IPS DF 19.7 (cell line): ENCODE measurements around the gene HMCN1.

Experiments
- DNase-seq: peaks from one replicate; pipeline ENCODE4 v3.0.0-alpha.2; 2013; ENCODE audit warnings: low read depth, low spot score

HMCN1 gene

DNA sequence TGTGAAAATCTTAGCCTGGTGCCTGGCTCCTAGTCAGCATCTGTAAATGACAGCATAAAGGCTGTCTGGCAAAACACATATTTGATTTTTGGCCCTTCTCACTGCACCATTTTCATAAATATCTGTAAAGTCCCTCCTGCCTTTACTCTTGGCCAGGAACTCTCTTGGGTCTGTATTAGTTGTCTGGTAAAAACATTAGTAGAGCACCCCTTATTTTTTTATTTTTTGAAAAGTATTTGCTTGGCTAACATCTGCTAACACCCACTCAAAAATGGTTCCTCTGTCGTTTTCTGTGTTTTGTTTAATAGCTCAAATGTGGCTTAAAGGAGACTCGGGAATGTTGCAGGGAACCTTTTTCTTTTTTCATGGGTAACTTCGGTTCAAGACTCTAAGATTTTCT is 293.4 kb downstream of the HMCN1 start:
- DNase-seq, result no peak

DNA sequence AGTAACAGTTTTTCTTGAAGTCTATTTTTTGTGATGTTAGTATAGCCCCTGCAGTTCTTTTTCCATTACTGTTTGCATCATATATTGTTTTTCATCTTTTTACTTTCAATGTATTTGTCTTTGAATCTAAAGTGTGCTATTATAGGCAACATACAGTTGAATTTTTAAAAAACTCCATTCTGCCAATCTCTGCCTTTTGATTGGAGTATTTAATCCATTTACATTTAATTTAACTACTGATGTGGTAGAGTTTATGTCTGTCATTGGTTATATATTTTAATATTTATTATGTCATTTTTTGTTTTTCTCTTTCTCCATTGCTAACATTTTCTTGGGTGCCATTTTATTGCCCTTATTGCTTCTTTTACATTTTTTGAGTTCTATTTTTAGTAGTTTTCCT is 296.3 kb downstream of the HMCN1 start:
- DNase-seq, result no peak

DNA sequence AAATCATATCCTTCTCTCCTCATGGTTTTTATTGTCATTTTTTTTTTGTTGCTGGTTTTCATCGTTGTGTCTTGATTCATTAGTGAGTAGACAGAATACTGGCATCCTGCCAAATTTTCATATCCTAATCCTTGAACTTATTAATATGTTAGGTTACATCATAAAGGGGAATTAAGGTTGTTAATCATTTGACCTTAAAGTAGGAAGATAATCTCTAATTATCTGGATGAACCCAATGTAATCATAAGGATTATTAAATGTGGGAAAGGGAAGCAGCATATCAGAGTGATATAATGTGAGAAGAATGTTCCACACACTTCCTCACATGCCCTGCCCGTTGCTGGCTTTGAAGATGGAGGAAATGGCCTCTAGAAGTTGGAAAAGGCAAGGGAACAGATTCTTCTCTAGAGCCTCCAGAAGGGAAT is 299.7 kb downstream of the HMCN1 start:
- DNase-seq, result no peak

DNA sequence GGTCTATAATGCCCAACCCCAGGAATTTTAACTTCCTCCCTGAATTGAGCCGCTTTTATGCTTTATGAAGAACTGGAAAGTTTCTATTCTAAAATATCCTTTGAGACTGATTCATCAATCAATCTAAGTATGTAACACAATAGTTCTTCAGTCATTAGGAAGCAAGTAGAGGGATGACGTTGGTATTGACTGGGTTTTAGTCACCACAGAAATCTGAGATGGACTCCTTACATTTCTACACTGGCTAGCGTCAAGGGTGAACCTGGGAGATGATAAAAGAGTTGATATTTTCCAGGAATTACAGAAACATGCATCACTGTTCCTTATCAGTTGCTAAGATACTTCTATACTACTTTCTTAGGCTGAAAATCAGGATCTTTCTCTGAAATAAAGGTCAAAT is 308.0 kb downstream of the HMCN1 start:
- DNase-seq, result no peak

DNA sequence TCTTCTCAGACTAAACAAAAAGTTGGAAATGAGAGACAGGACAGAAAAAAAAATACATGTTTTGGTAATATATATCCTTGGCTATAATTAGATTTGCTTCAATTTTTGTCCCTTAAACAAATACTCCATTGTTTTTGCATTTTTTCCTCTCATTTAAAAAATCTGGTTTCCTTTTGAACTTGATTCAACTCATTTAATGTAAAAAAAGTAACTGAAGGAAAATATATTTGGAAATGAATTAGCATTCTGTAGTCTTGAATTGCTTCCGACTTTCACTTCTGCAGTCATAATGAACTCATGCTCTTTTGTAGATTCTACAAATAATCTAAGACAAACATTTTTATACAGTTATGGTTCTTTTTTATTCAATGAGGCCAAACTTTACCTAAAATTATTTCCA is 309.1 kb downstream of the HMCN1 start:
- no peak for DNase-seq

DNA sequence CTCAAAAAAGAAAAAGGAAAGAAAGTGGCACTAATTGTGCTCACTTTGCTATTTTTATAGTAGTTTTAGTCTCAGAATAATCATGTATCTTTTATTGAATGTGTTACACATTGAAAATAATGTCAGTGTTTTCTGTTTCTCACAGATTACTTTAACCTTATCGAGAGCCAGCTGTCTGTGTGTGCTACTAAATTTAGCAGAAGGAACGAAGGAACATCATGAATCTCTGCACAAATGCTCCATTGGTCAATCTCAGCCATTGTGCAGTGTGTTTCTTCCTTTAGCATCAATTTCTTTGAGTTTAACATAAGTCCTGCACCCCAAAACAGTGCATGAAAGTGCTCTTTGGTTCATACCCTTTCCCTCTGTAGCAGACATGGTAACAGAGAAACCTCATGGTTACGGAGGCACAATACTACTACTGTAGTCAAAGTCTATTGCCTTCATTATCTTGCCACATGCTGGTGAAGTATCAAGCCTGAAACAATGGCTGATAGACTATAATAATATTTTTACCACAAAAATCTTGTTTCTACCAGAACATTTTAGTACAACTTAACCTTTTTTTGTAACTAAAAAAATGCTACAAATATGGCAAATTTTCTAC is 310.0 kb downstream of the HMCN1 start:
- DNase-seq, result no peak

DNA sequence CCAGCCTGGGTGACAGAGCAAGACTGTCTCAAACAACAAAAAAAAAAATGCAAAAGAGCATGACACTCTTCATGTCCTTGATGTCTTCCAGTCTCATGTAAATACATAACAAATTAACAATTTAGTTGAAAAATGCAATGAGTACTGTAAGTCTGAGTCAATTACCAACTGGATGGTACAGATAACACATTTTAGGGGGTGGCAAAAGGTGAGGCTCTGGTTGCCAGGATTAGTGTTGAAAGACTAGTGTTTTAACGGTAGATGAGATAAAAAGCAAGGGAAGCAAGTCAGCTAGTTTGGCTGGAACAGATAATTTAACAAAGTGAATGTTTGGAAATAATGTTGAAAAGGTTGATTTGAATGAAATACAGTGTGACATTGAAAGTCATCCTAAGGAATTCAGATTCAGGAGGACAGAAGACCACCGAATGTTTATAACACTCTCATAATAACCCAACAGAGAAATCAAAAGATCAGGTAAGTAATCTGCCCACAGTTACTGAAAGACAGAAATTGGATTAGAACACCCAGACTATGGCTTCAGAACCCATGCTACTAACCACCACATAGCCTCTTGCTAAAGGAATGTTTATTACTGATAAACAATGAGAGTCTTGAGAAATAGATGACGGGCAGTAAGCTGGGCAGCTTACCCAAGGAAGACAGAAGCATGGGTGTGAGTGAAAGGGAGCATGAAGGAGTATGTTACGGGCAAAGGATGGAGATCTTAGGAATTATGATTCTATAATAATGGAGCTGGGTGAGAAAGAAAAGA is 312.4 kb downstream of the HMCN1 start:
- no peak for DNase-seq

DNA sequence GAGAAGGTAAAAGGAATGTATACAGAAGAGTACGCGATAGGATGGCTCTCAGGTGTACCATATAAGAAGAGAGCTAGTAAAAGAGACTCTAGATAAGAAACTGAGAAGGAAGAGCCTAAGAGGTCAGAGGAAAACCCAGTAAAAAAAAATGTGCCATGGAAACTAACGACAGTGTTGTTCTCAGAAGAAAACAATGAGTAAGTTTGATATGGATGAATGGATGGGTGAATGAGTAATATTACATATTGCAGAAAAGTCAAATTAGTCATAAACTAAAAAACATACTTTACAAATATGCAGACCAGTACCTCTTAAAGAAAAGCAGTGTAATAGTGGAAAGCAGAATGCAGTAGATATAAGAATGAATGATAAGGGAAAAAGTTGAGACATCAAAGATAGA is 316.2 kb downstream of the HMCN1 start:
- DNase-seq, result no peak

DNA sequence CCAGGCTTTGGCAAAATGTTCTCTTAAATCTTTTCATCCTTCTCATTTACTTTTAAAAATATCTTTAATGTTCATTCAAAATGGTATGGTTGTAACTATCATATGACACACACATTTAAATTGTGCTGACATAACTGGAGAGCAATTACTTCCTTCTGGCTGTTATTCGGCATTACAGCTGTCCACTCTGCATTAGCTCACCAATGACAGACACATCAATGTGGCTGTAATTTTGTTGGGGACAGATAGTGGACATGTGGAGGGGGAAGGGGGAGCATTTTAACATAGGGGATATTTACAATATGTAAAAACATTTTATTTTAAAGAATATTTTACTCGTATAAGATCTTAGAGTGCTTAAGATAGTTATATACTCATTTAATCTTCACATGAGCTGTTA is 319.8 kb downstream of the HMCN1 start:
- no peak for DNase-seq

DNA sequence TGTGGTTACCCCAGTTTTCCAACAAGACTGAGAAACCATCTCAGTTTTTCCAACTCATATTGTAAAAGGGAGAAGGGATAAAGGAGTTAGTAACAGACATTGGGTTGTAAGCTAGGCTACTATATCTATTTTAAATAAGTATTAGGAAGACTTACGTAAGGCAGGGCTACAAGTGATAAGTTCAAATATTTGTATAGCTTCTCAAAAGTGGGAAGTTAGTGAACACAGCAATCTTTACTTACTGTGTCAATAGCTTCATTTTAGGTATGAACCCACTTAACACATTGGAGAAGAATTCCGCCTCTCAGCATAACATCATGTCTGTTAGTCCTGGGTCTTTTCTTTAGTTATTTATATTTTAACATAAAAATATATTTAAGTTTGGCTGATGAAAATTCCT is 320.7 kb downstream of the HMCN1 start:
- no peak for DNase-seq

DNA sequence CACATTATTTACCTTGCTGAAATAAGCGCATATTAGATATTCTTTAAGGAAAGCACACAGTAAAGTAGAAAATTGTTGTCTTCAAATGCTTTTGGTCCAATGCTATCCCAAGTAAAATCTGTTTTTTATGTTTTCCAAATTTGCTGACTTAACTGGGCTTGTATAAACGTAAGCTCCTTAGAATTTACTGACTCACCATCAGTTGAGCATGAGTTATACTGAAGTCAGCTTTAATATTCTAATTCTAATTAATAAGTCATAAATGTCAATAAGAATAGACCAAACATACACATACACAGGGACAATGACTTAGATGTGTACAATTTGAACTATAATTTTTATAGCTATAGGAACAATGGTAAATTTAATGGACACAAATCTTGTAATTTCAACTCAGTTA is 321.7 kb downstream of the HMCN1 start:
- DNase-seq, result no peak

DNA sequence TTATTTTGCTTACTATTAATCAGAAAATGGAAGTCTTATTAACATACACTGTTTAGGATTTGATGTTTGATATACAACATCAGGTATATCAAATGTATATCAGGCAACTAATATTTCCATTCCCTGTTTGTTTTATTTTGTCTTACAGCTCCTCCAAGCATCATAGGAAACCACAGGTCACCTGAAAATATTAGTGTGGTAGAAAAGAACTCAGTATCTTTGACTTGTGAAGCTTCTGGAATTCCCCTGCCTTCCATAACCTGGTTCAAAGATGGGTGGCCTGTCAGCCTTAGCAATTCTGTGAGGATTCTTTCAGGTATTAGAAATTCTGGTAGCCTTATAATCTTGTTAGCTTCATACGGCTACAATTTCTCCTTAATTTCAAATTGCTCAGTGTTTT is 322.9 kb downstream of the HMCN1 start:
- DNase-seq, result no peak

DNA sequence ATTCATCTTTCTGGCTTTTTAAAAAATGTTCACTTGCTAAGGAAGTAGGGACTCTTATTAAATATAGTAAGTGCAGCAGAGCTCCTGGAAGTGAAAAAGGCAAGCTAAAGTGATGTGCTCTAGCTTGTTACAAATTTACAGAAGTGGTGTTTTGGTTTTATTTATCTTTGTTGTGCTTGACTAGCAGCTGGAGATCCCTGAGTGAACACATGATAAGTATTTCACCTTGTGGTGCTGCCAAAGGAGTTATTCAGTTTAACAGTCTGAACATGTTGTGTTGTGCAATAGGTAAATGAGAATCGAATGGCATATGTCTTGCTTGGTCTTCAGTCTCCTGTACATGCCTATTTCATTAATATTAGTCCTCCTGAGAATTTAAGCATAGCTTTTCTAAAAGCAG is 325.1 kb downstream of the HMCN1 start:
- DNase-seq, result no peak

DNA sequence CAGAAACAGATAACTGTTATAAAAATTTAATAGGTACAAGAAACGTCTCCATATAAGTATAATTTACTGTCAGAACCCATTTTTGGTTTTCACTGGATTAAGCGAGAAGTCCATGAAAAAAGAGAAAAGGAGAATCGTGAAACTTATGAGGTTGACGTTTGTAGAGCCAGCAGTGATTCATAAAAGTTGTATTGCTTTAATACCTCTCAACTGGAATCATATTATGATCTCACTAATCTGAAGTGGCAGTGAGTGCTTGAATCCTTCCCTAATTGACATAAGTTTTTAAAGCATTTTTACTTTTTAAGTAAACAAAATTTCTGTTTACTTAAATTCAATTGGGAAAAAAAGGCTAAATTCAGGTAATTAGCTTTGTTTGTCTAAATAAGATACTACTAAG is 325.6 kb downstream of the HMCN1 start:
- no peak for DNase-seq

DNA sequence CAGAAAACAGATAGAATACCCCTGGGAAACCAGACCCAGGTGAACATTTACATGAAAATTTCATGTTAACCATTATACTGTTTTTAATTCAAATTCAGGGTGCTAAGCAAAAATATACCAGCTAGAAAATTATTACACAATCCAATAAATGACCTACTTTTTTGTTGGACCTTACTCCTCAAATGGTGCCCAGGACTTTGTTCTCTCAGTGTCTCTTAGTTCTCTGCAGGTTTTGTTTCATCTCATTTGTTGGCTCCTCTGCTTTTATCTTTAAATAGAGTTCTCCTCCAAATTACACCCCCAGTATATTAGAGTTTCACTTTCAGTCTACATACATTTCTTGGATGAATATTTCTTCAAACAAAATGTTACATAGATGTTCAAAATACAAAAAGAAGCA is 326.0 kb downstream of the HMCN1 start:
- DNase-seq, result no peak

DNA sequence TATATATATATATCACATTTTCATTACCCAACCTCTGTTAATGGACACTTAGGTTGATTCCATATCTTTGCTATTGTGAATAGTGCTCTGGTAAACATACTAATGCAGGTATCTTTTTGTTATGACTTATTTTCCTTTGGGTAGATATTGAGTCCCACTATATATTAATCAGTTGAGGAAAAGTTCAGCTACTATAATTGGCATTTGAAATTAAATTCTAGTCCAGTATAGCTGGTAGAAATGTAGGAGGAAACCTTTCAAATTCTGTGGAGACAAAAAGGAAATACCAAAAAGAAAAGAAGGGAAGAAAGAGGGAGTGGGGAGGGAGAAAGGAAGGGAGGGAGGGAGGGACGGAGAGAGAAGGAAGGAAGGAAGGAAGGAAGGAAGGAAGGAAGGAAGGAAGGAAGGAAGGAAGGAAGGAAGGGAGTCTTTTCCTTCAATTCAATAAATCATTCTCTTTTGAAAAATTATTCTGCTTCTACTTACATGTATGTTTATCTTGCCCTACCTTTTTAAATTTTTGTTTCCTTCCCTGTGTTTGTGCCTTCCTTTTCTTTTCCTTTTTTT is 329.0 kb downstream of the HMCN1 start:
- no peak for DNase-seq

DNA sequence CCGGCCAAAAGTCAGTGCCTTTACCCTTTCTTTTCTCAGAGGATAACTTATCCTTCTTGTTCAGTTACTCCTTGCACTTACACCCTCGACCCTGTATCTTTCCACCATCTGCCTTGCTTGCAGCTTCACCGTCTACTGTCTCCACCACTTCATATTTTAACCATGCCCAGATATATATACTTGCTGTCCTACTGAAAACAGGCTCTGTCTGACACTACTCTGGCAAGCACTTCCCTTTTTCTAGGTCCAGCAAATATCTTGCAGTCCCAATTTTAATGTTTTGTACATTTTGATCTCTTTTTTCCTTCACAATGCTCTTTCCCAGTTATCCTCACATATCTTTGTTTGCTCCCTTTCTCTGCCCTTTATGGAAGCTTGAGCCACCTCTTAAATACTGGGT is 332.2 kb downstream of the HMCN1 start:
- DNase-seq, result no peak

DNA sequence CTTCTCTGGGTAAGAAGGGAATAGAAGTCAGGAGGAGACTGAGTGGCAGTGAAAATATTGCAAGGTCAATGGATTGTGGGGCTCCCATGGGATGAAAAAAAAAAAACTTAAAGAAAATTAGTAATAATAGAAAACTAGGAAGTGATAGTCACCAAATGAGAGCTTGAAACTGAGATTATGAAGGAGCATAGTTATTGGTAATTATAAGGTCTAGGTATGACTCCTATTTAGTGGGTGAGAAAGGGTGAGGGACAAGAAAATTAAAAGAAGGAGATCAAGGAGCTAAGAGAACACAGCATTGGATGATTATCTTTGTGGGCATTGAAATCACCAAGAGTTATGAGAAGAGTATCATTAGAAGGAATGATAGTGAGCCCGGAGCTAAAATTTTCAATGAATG is 339.5 kb downstream of the HMCN1 start:
- DNase-seq, result no peak

DNA sequence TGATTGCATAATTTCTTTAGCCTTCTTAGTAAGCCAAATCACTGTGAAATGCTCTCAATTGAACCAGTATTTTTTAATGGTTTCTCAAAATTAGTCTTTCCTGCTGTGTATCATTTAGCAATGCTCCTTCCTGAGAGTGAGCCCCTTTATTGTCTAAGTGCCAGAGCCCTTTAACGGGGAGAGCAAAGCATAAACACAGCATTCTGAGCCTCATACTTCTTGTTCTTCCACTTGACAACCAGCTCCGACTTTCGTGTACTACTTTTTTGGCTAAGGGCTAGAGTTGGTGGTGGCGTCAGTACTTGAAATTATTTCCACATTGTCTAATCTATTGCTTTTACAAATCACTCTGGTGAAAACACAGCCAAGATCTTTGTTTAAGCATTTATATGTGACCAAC is 341.8 kb downstream of the HMCN1 start:
- no peak for DNase-seq

DNA sequence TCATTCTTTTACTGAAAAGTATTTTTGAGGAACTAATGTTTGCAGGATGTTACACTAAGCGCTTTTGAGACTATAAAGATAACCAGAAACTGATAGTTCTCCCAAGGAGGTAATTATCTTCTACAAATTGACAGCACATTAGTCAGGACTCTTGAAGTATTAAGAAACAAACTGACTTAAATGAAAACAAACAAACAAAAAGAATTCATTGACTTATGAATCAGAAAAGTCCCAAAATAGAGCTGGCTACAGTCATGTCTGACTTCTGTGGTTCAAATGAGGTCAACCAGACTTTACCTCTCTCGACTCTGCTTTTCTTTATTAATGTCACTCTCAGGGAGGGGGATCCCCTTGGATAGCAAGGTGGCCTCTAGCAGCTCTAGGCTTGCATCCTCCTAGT is 344.1 kb downstream of the HMCN1 start:
- no peak for DNase-seq

DNA sequence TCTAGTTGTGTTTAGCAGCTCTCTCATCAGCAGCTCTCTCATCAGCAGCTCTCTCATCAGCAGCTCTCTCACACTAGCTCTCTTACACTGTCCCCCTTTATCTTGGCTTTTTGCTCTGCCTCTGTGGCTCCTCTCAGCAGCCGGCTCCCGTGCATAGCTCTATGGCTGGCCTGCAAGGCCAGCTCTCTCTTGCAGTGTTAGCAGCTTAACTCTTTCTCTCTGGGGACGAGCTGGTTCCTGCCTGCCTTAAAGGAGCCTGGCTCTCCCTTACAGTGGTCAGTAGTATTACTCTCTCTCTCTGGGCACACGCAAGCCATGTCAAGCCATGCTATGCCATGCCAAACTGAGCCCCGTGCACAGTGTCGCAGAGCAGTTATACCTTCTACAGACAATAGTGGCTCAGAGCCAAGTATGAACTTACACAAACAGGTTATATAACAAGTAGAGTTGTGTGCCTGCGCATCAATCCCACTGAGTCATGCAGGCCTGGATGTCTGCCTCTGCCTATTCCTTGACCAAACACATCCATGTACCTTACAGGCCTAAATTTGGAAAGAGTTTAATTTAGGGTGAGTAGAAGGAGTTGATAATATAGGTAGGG is 345.0 kb downstream of the HMCN1 start:
- DNase-seq, result no peak

DNA sequence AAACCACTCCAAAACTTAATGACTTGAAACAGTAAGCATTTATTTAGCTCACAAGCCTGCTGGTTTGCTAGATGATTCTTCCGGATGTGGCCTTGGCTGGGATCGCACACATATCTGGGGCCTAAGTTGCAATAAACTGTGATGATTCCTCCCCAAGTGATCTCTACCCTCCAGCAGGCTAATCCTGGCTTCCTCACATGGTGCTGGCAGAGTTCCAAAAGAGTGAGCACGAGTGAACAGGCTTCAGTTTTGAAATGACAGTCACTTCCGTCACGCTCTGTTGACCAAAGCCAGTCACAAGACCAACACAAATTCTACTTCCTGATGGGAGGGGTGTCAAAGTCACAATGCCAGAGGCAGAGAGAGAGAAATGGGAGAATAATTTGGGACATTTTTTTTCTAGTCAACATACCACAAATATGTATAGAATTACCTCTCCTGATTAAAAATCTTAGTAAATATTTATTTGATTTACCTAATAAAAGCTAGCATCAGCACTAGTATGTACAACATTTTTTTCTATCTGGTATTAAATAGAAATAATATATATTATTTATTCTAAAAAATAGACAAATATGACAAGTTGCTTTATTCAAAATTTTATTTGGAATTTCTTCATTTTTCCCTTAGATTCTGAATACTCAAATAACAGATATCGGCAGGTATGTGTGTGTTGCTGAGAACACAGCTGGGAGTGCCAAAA is 348.2 kb downstream of the HMCN1 start:
- DNase-seq, result no peak
